ENCODE measurements around the gene C9. TPM values are rescaled to one million over a fixed set of nuclear protein-coding genes. Genes with fewer than 3 reads are reported as not detected.
"Not testable (repeated sequence)": the region's sequence is repeated elsewhere in the genome, so short reads cannot be mapped to it uniquely, and the experiment has no call there.

The C9 gene
- total RNA-seq, 4 donors from 2014 or later, result not detected

DNA sequence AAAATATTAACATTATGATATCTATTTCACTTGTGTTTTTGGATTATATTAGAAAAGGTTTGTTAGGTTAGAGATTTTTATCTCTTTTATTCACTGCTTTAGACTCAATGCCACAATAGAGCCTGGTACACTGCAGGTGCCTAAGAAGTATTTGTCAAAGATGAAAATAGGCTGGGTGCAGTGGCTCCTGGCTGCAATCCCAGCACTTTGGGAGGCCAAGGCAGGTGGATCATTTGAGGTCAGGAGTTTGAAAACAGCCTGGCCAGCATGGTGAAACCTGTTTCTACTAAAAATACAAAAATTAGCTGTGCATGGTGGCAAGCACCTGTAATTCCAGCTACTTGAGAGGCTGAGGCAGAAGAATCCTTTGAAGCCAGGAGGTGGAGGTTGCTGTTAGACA lies 64.3 kb downstream of the C9 start:
- intact Hi-C loops (cut with DNase I), result no loop called here
- Histone ChIP-seq H3K27me3 (no peaks in the 10 kb centered on the region), H3K36me3 (no peaks in the 10 kb centered on the region), H3K27ac (no peak overlapping the region), H3K4me1 (no peaks in the 10 kb centered on the region), H3K4me3 (no peak overlapping the region), H3K9me3 (peaks cover 0 to 5% (median 0%) of the 10 kb centered on the region in 3 donors)
- DNase-seq, result no peak
- TF ChIP-seq POLR2A (IDR thresholded peaks at IDR 0.05), result no peak
- TF ChIP-seq, protein P1, sequence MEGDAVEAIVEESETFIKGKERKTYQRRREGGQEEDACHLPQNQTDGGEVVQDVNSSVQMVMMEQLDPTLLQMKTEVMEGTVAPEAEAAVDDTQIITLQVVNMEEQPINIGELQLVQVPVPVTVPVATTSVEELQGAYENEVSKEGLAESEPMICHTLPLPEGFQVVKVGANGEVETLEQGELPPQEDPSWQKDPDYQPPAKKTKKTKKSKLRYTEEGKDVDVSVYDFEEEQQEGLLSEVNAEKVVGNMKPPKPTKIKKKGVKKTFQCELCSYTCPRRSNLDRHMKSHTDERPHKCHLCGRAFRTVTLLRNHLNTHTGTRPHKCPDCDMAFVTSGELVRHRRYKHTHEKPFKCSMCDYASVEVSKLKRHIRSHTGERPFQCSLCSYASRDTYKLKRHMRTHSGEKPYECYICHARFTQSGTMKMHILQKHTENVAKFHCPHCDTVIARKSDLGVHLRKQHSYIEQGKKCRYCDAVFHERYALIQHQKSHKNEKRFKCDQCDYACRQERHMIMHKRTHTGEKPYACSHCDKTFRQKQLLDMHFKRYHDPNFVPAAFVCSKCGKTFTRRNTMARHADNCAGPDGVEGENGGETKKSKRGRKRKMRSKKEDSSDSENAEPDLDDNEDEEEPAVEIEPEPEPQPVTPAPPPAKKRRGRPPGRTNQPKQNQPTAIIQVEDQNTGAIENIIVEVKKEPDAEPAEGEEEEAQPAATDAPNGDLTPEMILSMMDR (IDR thresholded peaks at IDR 0.05), result no peak

DNA sequence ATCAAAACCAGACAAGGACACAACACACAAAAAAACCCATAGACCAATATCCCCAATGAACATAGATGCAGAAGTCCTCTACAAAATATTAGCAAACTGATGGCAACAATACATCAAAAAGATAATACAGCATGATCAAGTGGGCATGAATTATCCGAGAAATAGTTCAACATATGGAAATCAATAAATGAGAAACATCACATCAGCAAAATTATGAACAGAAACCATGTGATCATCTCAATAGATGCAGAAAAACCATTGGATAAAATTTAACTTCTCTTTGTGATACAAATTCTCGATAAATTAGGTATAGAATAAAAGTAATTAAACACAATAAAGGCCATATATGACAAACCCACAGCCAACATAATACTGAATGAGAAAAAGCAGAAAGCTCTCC lies 69.6 kb downstream of the C9 start:
- WGBS, 2 donors, result 62 to 86% methylated on average over 2 of the region's 2 CpGs

DNA sequence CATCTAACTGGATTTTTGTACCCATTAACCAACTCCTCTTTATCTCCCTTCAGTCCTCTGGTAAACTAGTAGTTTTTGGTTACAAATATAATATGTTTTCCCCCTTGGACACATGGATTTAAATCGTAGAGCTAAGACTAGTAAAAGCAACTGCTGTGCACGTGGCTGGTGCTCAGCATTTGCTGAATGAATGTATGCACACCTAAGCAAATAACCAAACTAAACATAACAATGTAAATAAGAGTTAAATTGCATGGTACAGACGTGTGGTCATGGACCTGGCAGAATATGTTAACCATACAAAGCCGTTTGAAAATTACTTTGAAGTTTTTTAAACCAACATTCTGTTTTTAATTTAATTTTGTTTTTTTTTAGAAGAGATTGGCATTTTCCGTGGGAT lies 79.7 kb downstream of the C9 start:
- Histone ChIP-seq H3K4me1 (peaks cover 0 to 6% (median 0%) of the 10 kb centered on the region in 3 donors), H3K36me3 (no peaks in the 10 kb centered on the region), H3K4me3 (no peak overlapping the region), H3K27me3 (no peaks in the 10 kb centered on the region), H3K9me3 (peaks cover 0 to 9% (median 0%) of the 10 kb centered on the region in 3 donors), H3K27ac (no peak overlapping the region)
- intact Hi-C loops (cut with DNase I), result loop anchor here (5.0 kb wide), 1 partner anchor 67 kb away; the partner anchor contains the start of gene FYB1
- WGBS, 2 donors, result 51 to 64% methylated on average over 5 of the region's 5 CpGs
- no peak for TF ChIP-seq POLR2A (IDR thresholded peaks at IDR 0.05)
- TF ChIP-seq, protein P1 (IDR thresholded peaks at IDR 0.05), result no peak
- no peak for DNase-seq

More for the DNA sequence above, 69.6 kb downstream of the C9 start:
- no peak overlapping the region for H3K27ac ChIP-seq
- intact Hi-C loops (cut with DNase I), result no loop called here
- no peak for TF ChIP-seq POLR2A (IDR thresholded peaks at IDR 0.05)
- TF ChIP-seq, protein P1 (IDR thresholded peaks at IDR 0.05), result no peak
- no peaks in the 10 kb centered on the region for H3K4me1 ChIP-seq
- no peak overlapping the region for H3K4me3 ChIP-seq
- H3K27me3 ChIP-seq, result no peaks in the 10 kb centered on the region
- peaks cover 0 to 5% (median 0%) of the 10 kb centered on the region in 3 donors for H3K9me3 ChIP-seq
- no peak for DNase-seq
- no peaks in the 10 kb centered on the region for H3K36me3 ChIP-seq

DNA sequence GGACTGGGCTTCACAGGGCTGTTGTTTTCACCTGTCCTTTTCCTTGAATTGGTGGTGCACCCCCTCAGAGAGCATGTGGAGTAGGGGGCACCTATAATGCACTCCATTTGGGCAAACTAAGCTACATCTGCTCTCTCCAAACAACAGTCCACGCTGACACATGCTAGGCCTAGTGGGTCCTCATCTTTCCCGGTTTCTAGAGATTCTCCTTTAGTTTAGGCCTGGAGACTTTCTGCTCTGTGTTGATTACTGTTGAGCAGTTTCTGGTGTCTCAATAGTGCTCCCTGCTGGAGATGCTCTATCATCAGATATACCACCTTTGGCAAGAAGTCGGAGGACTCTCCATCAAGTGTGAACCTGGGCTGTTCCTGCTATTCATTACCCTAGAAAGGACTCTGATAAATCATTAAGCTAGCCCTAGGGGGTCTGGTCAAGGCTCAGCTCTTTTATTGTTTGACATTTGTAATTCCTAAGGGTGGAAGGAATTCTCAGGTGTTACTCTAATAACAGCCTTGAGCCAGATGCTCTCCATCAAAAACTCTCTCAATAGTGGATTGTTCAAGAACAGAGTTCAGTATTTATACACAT lies 81.0 kb downstream of the C9 start:
- Histone ChIP-seq H3K9me3 (peaks cover 0 to 9% (median 0%) of the 10 kb centered on the region in 3 donors), H3K4me3 (no peak overlapping the region), H3K27ac (no peak overlapping the region), H3K27me3 (no peaks in the 10 kb centered on the region), H3K36me3 (no peaks in the 10 kb centered on the region), H3K4me1 (peaks cover 0 to 6% (median 0%) of the 10 kb centered on the region in 3 donors)
- DNase-seq, result no peak
- WGBS, 2 donors, result 3 to 7% methylated on average over 2 to 3 of the region's 3 CpGs
- TF ChIP-seq, protein P1 (IDR thresholded peaks at IDR 0.05), result peak; percentile 38 to 80 (median 61)
- no peak for TF ChIP-seq POLR2A (IDR thresholded peaks at IDR 0.05)
- intact Hi-C loops (cut with DNase I), result loop anchor here (5.0 kb wide), 1 partner anchor 66 kb away; the partner anchor contains the start of gene FYB1

DNA sequence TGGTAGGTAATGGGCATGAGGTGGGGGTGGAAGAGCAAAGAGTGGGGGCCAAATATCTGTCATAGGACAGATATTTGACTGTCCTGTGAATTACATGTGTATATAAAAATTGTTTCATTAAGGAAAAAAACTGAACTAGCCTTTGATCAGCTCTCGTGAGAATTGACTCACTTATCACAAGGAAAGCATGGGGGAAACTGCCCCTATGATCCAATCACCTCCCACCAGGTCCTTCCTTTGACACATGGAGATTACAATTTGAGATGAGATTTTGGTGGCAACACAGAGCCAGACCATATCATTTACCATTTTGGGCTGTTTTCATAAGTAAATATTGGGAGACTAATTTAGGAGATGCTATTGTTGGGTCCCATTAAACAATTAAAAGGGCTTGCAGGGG lies 81.7 kb downstream of the C9 start:
- intact Hi-C loops (cut with DNase I), result loop anchor here (5.0 kb wide), 1 partner anchor 65 kb away; the partner anchor contains the start of gene FYB1
- DNase-seq, result no peak

DNA sequence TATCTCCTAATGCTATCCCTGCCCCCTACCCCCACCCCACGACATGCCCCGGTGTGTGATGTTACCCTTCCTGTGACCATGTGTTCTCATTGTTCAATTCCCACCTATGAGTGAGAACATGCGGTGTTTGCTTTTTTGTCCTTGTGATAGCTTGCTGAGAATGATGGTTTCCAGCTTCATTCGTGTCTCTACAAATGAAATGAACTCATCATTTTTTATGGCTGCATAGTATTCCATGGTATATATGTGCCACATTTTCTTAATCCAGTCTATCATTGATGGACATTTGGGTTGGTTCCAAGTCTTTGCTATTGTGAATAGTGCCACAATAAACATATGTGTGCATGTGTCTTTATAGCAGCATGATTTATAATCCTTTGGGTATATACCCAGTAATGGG lies 88.4 kb downstream of the C9 start:
- WGBS, 2 donors, result 81 to 95% methylated on average over 4 of the region's 4 CpGs
- DNase-seq; H3K9me3 ChIP-seq; intact Hi-C loops (cut with DNase I); H3K36me3 ChIP-seq; H3K27me3 ChIP-seq; H3K27ac ChIP-seq; H3K4me3 ChIP-seq: not testable (repeated sequence)
- H3K4me1 ChIP-seq, result peaks cover 5 to 14% (median 6%) of the 10 kb centered on the region in 3 donors

More for the DNA sequence above, 81.7 kb downstream of the C9 start:
- H3K27me3 ChIP-seq, result no peaks in the 10 kb centered on the region
- peaks cover 0 to 6% (median 0%) of the 10 kb centered on the region in 3 donors for H3K4me1 ChIP-seq
- TF ChIP-seq, protein P1 (IDR thresholded peaks at IDR 0.05), result no peak
- no peak for TF ChIP-seq POLR2A (IDR thresholded peaks at IDR 0.05)
- peaks cover 0 to 9% (median 0%) of the 10 kb centered on the region in 3 donors for H3K9me3 ChIP-seq
- no peaks in the 10 kb centered on the region for H3K36me3 ChIP-seq
- H3K4me3 ChIP-seq, result no peak overlapping the region
- WGBS, 2 donors, result 71 to 94% methylated on average over 1 of the region's 1 CpG
- no peak overlapping the region for H3K27ac ChIP-seq
